Nephron (organoid): ENCODE results near the gene RUNX2.

Source experiments
- H3K27ac Mint-ChIP-seq, 3 experiments: 2 replicates each; pipeline ENCODE4 v1.8.0; 2020; ENCODE audit warnings: mixed read lengths in 3 of 3, mild to moderate bottlenecking in 2 of 3, moderate library complexity in 1 of 3
- H3K27me3 Mint-ChIP-seq: 2 replicates; pipeline ENCODE4 v1.8.0; 2021; ENCODE audit warnings: low read depth, mild to moderate bottlenecking, moderate library complexity, mixed read lengths
- H3K36me3 Mint-ChIP-seq: 2 replicates; pipeline ENCODE4 v1.8.0; 2020; ENCODE audit warnings: low read depth, mixed read lengths
- H3K4me1 Mint-ChIP-seq: 2 replicates; pipeline ENCODE4 v1.8.0; 2020; ENCODE audit warnings: mixed read lengths
- H3K4me3 Mint-ChIP-seq, 3 experiments: 2 replicates each; pipeline ENCODE4 v1.8.0; 2020; ENCODE audit warnings: mild to moderate bottlenecking in 3 of 3, mixed read lengths in 3 of 3, moderate library complexity in 2 of 3
- H3K9me3 Mint-ChIP-seq: 2 replicates; pipeline ENCODE4 v1.8.0; 2020; ENCODE audit warnings: mixed read lengths
- CTCF ChIP-seq, 3 experiments: fragments of 200-600 bp; sonication (generic); IDR thresholded peaks; one replicate each; pipeline ENCODE4 v1.5.0; 2021; ENCODE audit warnings: antibody characterized with exemption in 3 of 3; ENCODE audit not compliant: unreplicated experiment in 3 of 3

RUNX2 gene

GRCh38 chr6:45637611-45638257 lies 309.6 kb downstream of the RUNX2 start:
- Mint-ChIP-seq H3K4me3 (no peak overlapping the region), H3K4me1 (peaks cover 40% of the 10 kb centered on the region), H3K9me3 (no peaks in the 10 kb centered on the region), H3K27ac (no peak overlapping the region), H3K36me3 (no peaks in the 10 kb centered on the region), H3K27me3 (peaks cover 26% of the 10 kb centered on the region)
- no peak for TF ChIP-seq CTCF (IDR thresholded peaks at IDR 0.05; ENCODE audit: unreplicated experiment in 3 of 3)

DNA sequence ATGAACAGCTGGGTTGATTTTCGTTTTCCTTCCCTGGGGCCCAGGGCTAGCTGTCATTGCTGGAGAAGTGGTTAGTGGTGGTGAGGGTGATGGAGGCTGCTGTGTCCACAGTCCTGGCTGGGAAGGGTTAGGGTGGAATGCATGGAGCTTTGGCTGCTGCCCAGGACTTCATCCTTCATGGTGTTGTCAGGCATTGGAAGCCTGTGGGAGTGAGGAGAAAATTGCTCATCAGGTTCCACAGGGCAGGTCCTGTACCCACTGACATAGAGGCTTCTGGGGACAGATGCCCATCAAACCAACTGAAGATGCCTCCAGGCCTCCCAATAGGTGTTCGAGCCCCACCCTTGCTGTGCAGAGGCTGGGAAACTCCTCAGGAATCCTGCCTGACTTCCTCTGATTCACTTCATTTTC lies 312.0 kb downstream of the RUNX2 start:
- H3K27me3 Mint-ChIP-seq = peaks cover 43% of the 10 kb centered on the region
- no peak for TF ChIP-seq CTCF (IDR thresholded peaks at IDR 0.05; ENCODE audit: unreplicated experiment in 3 of 3)
- no peaks in the 10 kb centered on the region for H3K36me3 Mint-ChIP-seq
- H3K4me1 Mint-ChIP-seq = peaks cover 33% of the 10 kb centered on the region
- H3K4me3 Mint-ChIP-seq = no peak overlapping the region
- no peaks in the 10 kb centered on the region for H3K9me3 Mint-ChIP-seq
- peak overlapping the region in 2 of 3 experiments; percentile 40 to 47 for H3K27ac Mint-ChIP-seq

DNA sequence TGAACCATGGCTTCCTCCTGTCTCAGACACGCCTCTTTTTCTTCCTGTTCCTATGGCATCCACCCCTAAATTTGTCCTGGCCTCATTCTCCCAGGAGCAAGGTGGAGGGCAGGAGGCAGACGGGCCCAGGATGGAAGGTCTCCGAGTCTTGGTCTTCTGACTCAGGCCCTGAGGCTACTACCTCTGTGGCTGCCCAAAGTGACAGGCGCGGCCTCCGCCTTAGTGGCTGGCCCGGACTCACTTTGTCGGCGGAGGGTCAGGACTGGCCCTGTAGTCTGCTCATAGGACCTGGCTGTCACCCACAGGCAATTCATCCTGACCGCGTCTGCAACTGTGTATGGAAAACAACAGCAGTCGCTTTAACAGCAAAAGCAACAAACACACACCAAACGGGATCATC lies 312.7 kb downstream of the RUNX2 start:
- H3K9me3 Mint-ChIP-seq = no peaks in the 10 kb centered on the region
- H3K27ac Mint-ChIP-seq = no peak overlapping the region
- no peak for TF ChIP-seq CTCF (IDR thresholded peaks at IDR 0.05; ENCODE audit: unreplicated experiment in 3 of 3)
- peaks cover 26% of the 10 kb centered on the region for H3K4me1 Mint-ChIP-seq
- H3K36me3 Mint-ChIP-seq = no peaks in the 10 kb centered on the region
- peaks cover 36% of the 10 kb centered on the region for H3K27me3 Mint-ChIP-seq
- no peak overlapping the region for H3K4me3 Mint-ChIP-seq

- Mint-ChIP-seq H3K4me1 (peaks cover 32% of the 10 kb centered on the region), H3K27ac (no peak overlapping the region), H3K4me3 (no peak overlapping the region), H3K36me3 (no peaks in the 10 kb centered on the region), H3K9me3 (no peaks in the 10 kb centered on the region), H3K27me3 (peaks cover 41% of the 10 kb centered on the region)
- TF ChIP-seq CTCF (IDR thresholded peaks at IDR 0.05; ENCODE audit: unreplicated experiment in 3 of 3) = no peak
Observed at GRCh38 chr6:45642331-45643125, 314.4 kb downstream of the RUNX2 start.

DNA sequence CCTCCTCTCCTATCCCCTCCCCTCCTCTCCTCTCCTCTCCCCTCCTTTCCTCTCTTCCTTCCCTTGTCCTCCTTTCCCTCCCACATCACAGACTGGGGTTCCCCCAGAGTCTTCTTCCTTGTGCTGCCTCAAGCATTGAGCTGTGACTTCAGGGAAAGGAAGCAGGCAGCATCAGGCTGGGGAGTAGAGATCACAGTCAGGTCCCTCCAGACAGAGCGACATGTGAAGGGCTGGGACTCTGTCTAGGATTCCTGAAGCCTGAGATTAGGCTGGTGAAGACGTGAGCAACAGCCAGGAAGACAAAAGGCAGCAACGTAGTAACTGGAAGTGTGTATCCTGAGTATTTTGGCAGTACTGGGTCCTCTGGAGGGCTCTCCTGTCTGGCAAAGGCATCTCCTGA lies 315.0 kb downstream of the RUNX2 start:
- Mint-ChIP-seq H3K27ac (no peak overlapping the region), H3K9me3 (no peaks in the 10 kb centered on the region), H3K4me3 (no peak overlapping the region), H3K36me3 (no peaks in the 10 kb centered on the region), H3K27me3 (peaks cover 39% of the 10 kb centered on the region), H3K4me1 (peaks cover 36% of the 10 kb centered on the region)
- no peak for TF ChIP-seq CTCF (IDR thresholded peaks at IDR 0.05; ENCODE audit: unreplicated experiment in 3 of 3)
